Stimulated activated CD8-positive, alpha-beta memory T cell treated with anti-CD3 and anti-CD28 coated beads, Interleukin-7, amount 100 ng/mL, for 24 hours (primary cell): Measurements from ENCODE around the gene OLFM3.

Experiments
- DNase-seq: peaks from one replicate; pipeline ENCODE4 v3.0.0-alpha.2; 2020; ENCODE audit warnings: low read depth

The OLFM3 gene

GRCh38 chr1:101996825-101997465, at the start of gene OLFM3:
Gene OLFM3 (minus strand): TSS chr1:101996926.
- no peak for DNase-seq

- no peak for DNase-seq
These were observed 49.0 kb upstream of the OLFM3 start for GRCh38 chr1:102045752-102046151.

- no peak for DNase-seq
These were observed 35.8 kb upstream of the OLFM3 start for GRCh38 chr1:102032534-102032933.

- no peak for DNase-seq
These were observed 22.8 kb upstream of the OLFM3 start for GRCh38 chr1:102019530-102019929.

- no peak for DNase-seq
These were observed 19.0 kb upstream of the OLFM3 start for GRCh38 chr1:102015728-102016127.

- DNase-seq: no peak
These were observed 5.3 kb upstream of the OLFM3 start for GRCh38 chr1:102002057-102002456.

- no peak for DNase-seq
These were observed 561 bp downstream of the OLFM3 start for GRCh38 chr1:101995984-101996745.

GRCh38 chr1:101993710-101994109, 3.0 kb downstream of the OLFM3 start:
- no peak for DNase-seq

- no peak for DNase-seq
These were observed 3.7 kb downstream of the OLFM3 start for GRCh38 chr1:101992821-101993575.

GRCh38 chr1:101980974-101981373, 15.8 kb downstream of the OLFM3 start:
- DNase-seq: no peak

GRCh38 chr1:101977266-101977665, 19.5 kb downstream of the OLFM3 start:
- DNase-seq: no peak

GRCh38 chr1:101976161-101976560, 20.6 kb downstream of the OLFM3 start:
- DNase-seq: no peak

GRCh38 chr1:101975371-101975770, 21.4 kb downstream of the OLFM3 start:
- DNase-seq: no peak

- DNase-seq: no peak
These were observed 22.0 kb downstream of the OLFM3 start for GRCh38 chr1:101974599-101975274.

GRCh38 chr1:101971304-101971703, 25.4 kb downstream of the OLFM3 start:
- no peak for DNase-seq

GRCh38 chr1:101967871-101968270, 28.9 kb downstream of the OLFM3 start:
- no peak for DNase-seq

GRCh38 chr1:101965341-101965740, 31.4 kb downstream of the OLFM3 start:
- no peak for DNase-seq

GRCh38 chr1:101964708-101965107, 32.0 kb downstream of the OLFM3 start:
- DNase-seq: no peak

GRCh38 chr1:101960142-101960541, 36.6 kb downstream of the OLFM3 start:
- no peak for DNase-seq

- no peak for DNase-seq
These were observed 37.3 kb downstream of the OLFM3 start for GRCh38 chr1:101959456-101959855.

- DNase-seq: no peak
These were observed 39.0 kb downstream of the OLFM3 start for GRCh38 chr1:101957771-101958170.

- DNase-seq: no peak
These were observed 43.1 kb downstream of the OLFM3 start for GRCh38 chr1:101953623-101954022.
